HEK293 (cell line): ENCODE data around the gene EHD1.
A peak's percentile ranks its signal among the peaks of the same experiment; 100 is the strongest.

Experiments
- CTCF ChIA-PET: fragments of 350-600 bp; formaldehyde crosslinking; extraction: SDS; loops from one replicate; lab custom pipeline; 2021; ENCODE audit warnings: antibody characterized with exemption; lab: Yijun Ruan, JAX
- POLR2A ChIA-PET: fragments of 300-600 bp; formaldehyde crosslinking; extraction: SDS; loops from one replicate; lab custom pipeline; 2020; ENCODE audit warnings: antibody characterized with exemption, inconsistent platforms; lab: Yijun Ruan, JAX
- H3K27ac ChIP-seq: fragments of 200-500 bp; sonication (Bioruptor generic); 2 replicates; pipeline ENCODE4 v1.5.1; 2014; ENCODE audit warnings: low read depth, low read length, control low read depth, inconsistent platforms; ENCODE audit errors: extremely low read depth
- H3K36me3 ChIP-seq, 2 experiments: fragments of 200-500 bp in 1 of 2; sonication (Bioruptor generic) in 1 of 2; 1 replicate in 1 of 2; 2 replicates in 1 of 2; pipeline ENCODE4 v1.5.1; 2014 to 2017; ENCODE audit warnings: inconsistent platforms in 2 of 2, low read length in 2 of 2; ENCODE audit not compliant: control insufficient read depth in 2 of 2, insufficient read depth in 1 of 2
- H3K4me1 ChIP-seq: fragments of 200-500 bp; sonication (Bioruptor generic); 2 replicates; pipeline ENCODE4 v1.5.1; 2014; ENCODE audit warnings: mild to moderate bottlenecking, low read length, inconsistent platforms; ENCODE audit not compliant: control insufficient read depth, insufficient read depth
- H3K4me3 ChIP-seq: 2 replicates; pipeline ENCODE4 v1.5.1; 2011; ENCODE audit warnings: low read depth, mild to moderate bottlenecking, control low read depth, low read length, moderate library complexity
- H3K9me3 ChIP-seq: fragments of 200-500 bp; sonication (Bioruptor generic); 2 replicates; pipeline ENCODE4 v1.5.1; 2014; ENCODE audit warnings: low read depth, low read length, inconsistent platforms; ENCODE audit not compliant: control insufficient read depth, insufficient read depth
- HOXC10 ChIP-seq: sonication (generic); formaldehyde crosslinking; IDR thresholded peaks from 2 replicates; pipeline ENCODE4 v1.8.1; 2023; ENCODE audit warnings: mild to moderate bottlenecking, missing genetic modification reagents
- MEIS1 ChIP-seq: sonication (generic); formaldehyde crosslinking; IDR thresholded peaks from 2 replicates; pipeline ENCODE4 v1.8.1; 2022; ENCODE audit warnings: missing genetic modification reagents, mild to moderate bottlenecking, borderline replicate concordance
- SP2 ChIP-seq: fragments of 450-650 bp; formaldehyde crosslinking; IDR thresholded peaks from 2 replicates; pipeline ENCODE4 v1.5.1; 2016; ENCODE audit warnings: missing biosample characterization, missing genetic modification characterization
- ZBTB48 ChIP-seq: fragments of 450-650 bp; formaldehyde crosslinking; IDR thresholded peaks from 2 replicates; pipeline ENCODE4 v1.5.1; 2016; ENCODE audit warnings: missing biosample characterization, missing genetic modification characterization
- ZNF114 ChIP-seq: fragments of 450-650 bp; formaldehyde crosslinking; IDR thresholded peaks from 2 replicates; pipeline ENCODE4 v1.5.0; 2017; ENCODE audit warnings: missing biosample characterization, missing genetic modification characterization
- ZNF157 ChIP-seq: fragments of 450-650 bp; formaldehyde crosslinking; IDR thresholded peaks from 2 replicates; pipeline ENCODE4 v1.5.1; 2016; ENCODE audit warnings: missing biosample characterization, missing genetic modification characterization
- ZNF175 ChIP-seq: fragments of 450-650 bp; formaldehyde crosslinking; IDR thresholded peaks from 2 replicates; pipeline ENCODE4 v1.5.1; 2016; ENCODE audit warnings: missing biosample characterization, missing genetic modification characterization
- ZNF239 ChIP-seq: fragments of 450-650 bp; formaldehyde crosslinking; IDR thresholded peaks from 2 replicates; pipeline ENCODE4 v1.5.1; 2016; ENCODE audit warnings: missing biosample characterization, missing genetic modification characterization
- ZNF24 ChIP-seq: fragments of 450-650 bp; formaldehyde crosslinking; IDR thresholded peaks from 2 replicates; pipeline ENCODE4 v1.5.1; 2016; ENCODE audit warnings: missing biosample characterization, missing genetic modification characterization
- ZNF280C ChIP-seq: fragments of 450-650 bp; formaldehyde crosslinking; IDR thresholded peaks from 2 replicates; pipeline ENCODE4 v1.5.1; 2016; ENCODE audit warnings: missing biosample characterization, missing genetic modification characterization
- ZNF362 ChIP-seq: fragments of 450-650 bp; formaldehyde crosslinking; IDR thresholded peaks from 2 replicates; pipeline ENCODE4 v1.5.1; 2016; ENCODE audit warnings: missing biosample characterization, missing genetic modification characterization
- ZNF433 ChIP-seq: fragments of 450-650 bp; formaldehyde crosslinking; IDR thresholded peaks from 2 replicates; pipeline ENCODE4 v1.5.1; 2016; ENCODE audit warnings: missing biosample characterization, missing genetic modification characterization, low read depth
- ZNF530 ChIP-seq: fragments of 450-650 bp; formaldehyde crosslinking; IDR thresholded peaks from 2 replicates; pipeline ENCODE4 v1.5.1; 2016; ENCODE audit warnings: low read depth, missing biosample characterization, missing genetic modification characterization
- ZNF544 ChIP-seq: fragments of 450-650 bp; formaldehyde crosslinking; IDR thresholded peaks from 2 replicates; pipeline ENCODE4 v1.5.0; 2017; ENCODE audit warnings: missing biosample characterization, missing genetic modification characterization
- ZNF561 ChIP-seq: fragments of 450-650 bp; IDR thresholded peaks from 2 replicates; pipeline ENCODE4 v1.5.1; 2018; ENCODE audit warnings: missing biosample characterization, missing genetic modification characterization, borderline replicate concordance
- ZNF692 ChIP-seq: fragments of 450-650 bp; formaldehyde crosslinking; IDR thresholded peaks from 2 replicates; pipeline ENCODE4 v1.5.1; 2016; ENCODE audit warnings: missing biosample characterization, missing genetic modification characterization
- ZNF747 ChIP-seq: fragments of 450-650 bp; formaldehyde crosslinking; IDR thresholded peaks from 2 replicates; pipeline ENCODE4 v1.5.1; 2016; ENCODE audit warnings: missing biosample characterization, missing genetic modification characterization
- ZNF76 ChIP-seq: fragments of 450-650 bp; formaldehyde crosslinking; IDR thresholded peaks from 2 replicates; pipeline ENCODE4; 2016; ENCODE audit warnings: low read depth, missing biosample characterization, missing genetic modification characterization, borderline replicate concordance
- TF ChIP-seq, protein P1 (sequence below): fragments of 450-650 bp; formaldehyde crosslinking; IDR thresholded peaks from 2 replicates; pipeline ENCODE4 v1.5.1; 2016; ENCODE audit warnings: missing biosample characterization, missing genetic modification characterization
- TF ChIP-seq, protein P2 (sequence below): fragments of 450-650 bp; formaldehyde crosslinking; IDR thresholded peaks from 2 replicates; pipeline ENCODE4 v1.5.1; 2016; ENCODE audit warnings: missing biosample characterization, missing genetic modification characterization, borderline replicate concordance

Gene EHD1

DNA sequence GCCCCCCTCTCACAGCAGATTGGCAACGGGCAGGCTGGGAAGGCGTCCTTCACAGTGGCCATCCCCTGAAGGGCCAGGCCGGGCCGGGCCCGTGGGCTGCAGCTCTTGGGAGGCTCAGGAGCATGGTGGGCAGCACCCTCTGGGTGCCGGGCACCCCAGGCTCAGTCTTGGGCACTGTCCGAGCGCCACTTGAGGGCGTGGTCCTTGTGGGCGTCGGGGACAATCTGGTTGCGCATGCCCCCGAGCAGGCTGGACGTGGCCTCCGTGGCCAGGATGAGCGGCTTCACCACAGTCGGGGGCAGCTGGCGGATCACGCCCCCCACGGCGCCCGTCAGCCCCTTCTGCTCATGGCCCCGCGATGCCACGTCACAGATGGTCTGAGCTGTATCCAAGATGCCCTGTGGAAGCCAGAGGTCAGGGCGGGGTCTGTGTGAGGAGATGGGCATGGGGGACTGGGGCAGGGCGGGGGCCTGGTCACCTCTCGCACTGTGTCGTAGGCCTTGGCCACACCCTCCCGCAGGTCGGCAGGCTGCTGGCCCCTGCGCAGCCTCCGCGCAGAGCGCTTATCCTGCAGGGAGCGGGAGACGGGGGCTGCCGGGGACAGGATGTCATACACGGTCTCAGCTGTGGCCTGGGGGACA is 16.5 kb upstream of the EHD1 start:
- POLR2A ChIA-PET = interaction anchor here (1.0 to 1.3 kb wide), 2 partner anchors 21 to 117 kb away, joined by 3 to 4 read pairs; partner anchors contain the start of gene SF1
- no peaks in the 10 kb centered on the region for H3K9me3 ChIP-seq
- H3K4me1 ChIP-seq = no peaks in the 10 kb centered on the region
- peaks cover 0 to 45% of the 10 kb centered on the region in 2 experiments; a peak in 1 of 3 replicates for H3K36me3 ChIP-seq
- H3K4me3 ChIP-seq = no peak overlapping the region
- no peak overlapping the region for H3K27ac ChIP-seq
- TF ChIP-seq ZNF114 (no peak), MEIS1 (no peak), ZNF280C (tag by site-specific recombination) (no peak), ZNF76 (tag by site-specific recombination) (no peak), ZNF530 (tag by site-specific recombination) (no peak), ZNF175 (tag by site-specific recombination) (no peak), ZNF24 (tag by site-specific recombination) (no peak), ZNF239 (tag by site-specific recombination) (no peak)
- TF ChIP-seq, protein P1, sequence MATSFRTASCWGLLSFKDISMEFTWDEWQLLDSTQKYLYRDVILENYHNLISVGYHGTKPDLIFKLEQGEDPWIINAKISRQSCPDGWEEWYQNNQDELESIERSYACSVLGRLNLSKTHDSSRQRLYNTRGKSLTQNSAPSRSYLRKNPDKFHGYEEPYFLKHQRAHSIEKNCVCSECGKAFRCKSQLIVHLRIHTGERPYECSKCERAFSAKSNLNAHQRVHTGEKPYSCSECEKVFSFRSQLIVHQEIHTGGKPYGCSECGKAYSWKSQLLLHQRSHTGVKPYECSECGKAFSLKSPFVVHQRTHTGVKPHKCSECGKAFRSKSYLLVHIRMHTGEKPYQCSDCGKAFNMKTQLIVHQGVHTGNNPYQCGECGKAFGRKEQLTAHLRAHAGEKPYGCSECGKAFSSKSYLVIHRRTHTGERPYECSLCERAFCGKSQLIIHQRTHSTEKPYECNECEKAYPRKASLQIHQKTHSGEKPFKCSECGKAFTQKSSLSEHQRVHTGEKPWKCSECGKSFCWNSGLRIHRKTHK (tag by site-specific recombination) = no peak
- TF ChIP-seq, all 188 proteins: peak for 0
- CTCF ChIA-PET = interaction anchor here (0.5 to 9.4 kb wide), 12 partner anchors 9 to 149 kb away, joined by 3 to 111 read pairs (median 4); no protein-coding TSS in a partner anchor

DNA sequence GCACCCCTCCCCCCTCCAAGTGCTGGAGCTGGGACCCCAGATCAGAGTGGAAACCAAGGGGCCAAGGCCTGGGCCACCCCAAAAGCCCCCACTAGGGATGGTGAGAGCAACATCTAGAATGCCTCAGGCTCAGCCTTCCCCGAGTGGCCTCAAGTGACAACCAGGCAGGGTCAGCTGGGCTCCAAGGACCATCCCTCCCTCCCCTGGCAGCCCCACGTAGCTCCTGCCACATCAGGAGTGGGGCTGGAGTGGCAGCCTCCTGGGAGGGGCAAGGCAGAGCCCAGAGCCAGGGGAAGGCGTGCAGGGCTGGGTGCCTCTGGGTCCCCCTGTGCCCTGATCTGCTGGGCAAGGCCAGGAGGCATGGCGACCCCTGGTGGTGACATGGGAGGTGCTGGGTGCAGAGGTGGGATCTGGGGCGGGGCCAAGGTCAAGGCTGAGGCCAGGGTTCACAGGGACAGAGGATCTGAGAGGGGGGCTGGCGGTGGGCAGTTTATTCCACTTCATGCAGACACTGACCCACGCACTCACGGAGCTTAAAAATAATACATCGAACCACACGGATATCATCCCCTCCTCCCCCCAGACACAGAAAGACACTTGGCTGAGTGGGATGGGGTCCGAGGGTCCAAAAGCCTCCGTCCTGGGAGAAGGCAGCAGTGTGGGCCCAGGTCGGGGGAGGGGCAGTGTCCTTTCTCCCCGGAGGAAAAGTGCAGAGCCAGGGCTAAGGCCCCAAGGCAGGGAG is 15.8 kb upstream of the EHD1 start:
- CTCF ChIA-PET = interaction anchor here (0.5 to 9.4 kb wide), 24 partner anchors 9 to 165 kb away, joined by 3 to 111 read pairs (median 4); partner anchors contain the start of genes ARL2, ATG2A, BATF2 and MAP4K2
- H3K9me3 ChIP-seq = no peaks in the 10 kb centered on the region
- H3K4me3 ChIP-seq = no peak overlapping the region
- H3K27ac ChIP-seq = no peak overlapping the region
- H3K36me3 ChIP-seq = peaks cover 0 to 41% of the 10 kb centered on the region in 2 experiments; a peak in 1 of 3 replicates
- POLR2A ChIA-PET = interaction anchor here (1.3 to 1.4 kb wide), 2 partner anchors 48 to 116 kb away, joined by 3 read pairs; partner anchors contain the start of gene SF1
- no peaks in the 10 kb centered on the region for H3K4me1 ChIP-seq
- TF ChIP-seq HOXC10 (CRISPR knock-in tag) (no peak), ZNF544 (tag by site-specific recombination) (no peak), ZNF114 (no peak), ZNF561 (no peak), ZBTB48 (tag by site-specific recombination) (peak; percentile 46; the same call in 1 of the 2 replicates), ZNF157 (tag by site-specific recombination) (no peak), ZNF747 (tag by site-specific recombination) (no peak), ZNF362 (no peak), MEIS1 (no peak), SP2 (tag by site-specific recombination) (no peak), ZNF692 (tag by site-specific recombination) (peak; percentile 21; the same call in 1 of the 2 replicates), ZNF433 (tag by site-specific recombination) (no peak)
- TF ChIP-seq, protein P2, sequence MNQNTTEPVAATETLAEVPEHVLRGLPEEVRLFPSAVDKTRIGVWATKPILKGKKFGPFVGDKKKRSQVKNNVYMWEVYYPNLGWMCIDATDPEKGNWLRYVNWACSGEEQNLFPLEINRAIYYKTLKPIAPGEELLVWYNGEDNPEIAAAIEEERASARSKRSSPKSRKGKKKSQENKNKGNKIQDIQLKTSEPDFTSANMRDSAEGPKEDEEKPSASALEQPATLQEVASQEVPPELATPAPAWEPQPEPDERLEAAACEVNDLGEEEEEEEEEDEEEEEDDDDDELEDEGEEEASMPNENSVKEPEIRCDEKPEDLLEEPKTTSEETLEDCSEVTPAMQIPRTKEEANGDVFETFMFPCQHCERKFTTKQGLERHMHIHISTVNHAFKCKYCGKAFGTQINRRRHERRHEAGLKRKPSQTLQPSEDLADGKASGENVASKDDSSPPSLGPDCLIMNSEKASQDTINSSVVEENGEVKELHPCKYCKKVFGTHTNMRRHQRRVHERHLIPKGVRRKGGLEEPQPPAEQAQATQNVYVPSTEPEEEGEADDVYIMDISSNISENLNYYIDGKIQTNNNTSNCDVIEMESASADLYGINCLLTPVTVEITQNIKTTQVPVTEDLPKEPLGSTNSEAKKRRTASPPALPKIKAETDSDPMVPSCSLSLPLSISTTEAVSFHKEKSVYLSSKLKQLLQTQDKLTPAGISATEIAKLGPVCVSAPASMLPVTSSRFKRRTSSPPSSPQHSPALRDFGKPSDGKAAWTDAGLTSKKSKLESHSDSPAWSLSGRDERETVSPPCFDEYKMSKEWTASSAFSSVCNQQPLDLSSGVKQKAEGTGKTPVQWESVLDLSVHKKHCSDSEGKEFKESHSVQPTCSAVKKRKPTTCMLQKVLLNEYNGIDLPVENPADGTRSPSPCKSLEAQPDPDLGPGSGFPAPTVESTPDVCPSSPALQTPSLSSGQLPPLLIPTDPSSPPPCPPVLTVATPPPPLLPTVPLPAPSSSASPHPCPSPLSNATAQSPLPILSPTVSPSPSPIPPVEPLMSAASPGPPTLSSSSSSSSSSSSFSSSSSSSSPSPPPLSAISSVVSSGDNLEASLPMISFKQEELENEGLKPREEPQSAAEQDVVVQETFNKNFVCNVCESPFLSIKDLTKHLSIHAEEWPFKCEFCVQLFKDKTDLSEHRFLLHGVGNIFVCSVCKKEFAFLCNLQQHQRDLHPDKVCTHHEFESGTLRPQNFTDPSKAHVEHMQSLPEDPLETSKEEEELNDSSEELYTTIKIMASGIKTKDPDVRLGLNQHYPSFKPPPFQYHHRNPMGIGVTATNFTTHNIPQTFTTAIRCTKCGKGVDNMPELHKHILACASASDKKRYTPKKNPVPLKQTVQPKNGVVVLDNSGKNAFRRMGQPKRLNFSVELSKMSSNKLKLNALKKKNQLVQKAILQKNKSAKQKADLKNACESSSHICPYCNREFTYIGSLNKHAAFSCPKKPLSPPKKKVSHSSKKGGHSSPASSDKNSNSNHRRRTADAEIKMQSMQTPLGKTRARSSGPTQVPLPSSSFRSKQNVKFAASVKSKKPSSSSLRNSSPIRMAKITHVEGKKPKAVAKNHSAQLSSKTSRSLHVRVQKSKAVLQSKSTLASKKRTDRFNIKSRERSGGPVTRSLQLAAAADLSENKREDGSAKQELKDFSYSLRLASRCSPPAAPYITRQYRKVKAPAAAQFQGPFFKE (tag by site-specific recombination) = no peak
